WTC11 (cell line): ENCODE data around the gene AMIGO3.

ENCODE experiments used
- ATF1 ChIP-seq: sonication (generic); formaldehyde crosslinking; IDR thresholded peaks from 2 replicates; pipeline ENCODE4 v1.8.1; 2023; ENCODE audit warnings: mild to moderate bottlenecking, moderate library complexity, missing genetic modification reagents
- ATF3 ChIP-seq: sonication (generic); formaldehyde crosslinking; conservative IDR thresholded peaks from 2 replicates; pipeline ENCODE4 v1.8.1; 2022; ENCODE audit warnings: mild to moderate bottlenecking, missing genetic modification reagents
- CBFB ChIP-seq: sonication (generic); formaldehyde crosslinking; IDR thresholded peaks from 2 replicates; pipeline ENCODE4 v1.8.1; 2022; ENCODE audit warnings: mild to moderate bottlenecking, low read depth, missing genetic modification reagents
- EMX1 ChIP-seq: fragments of 250-450 bp; sonication (Bioruptor Pico); IDR thresholded peaks from 2 replicates; pipeline ENCODE4 v1.8.0; 2021; ENCODE audit warnings: mild to moderate bottlenecking
- ETV6 ChIP-seq: sonication (generic); formaldehyde crosslinking; IDR thresholded peaks from 2 replicates; pipeline ENCODE4 v1.8.1; 2022; ENCODE audit warnings: mild to moderate bottlenecking, missing genetic modification reagents
- GRHL2 ChIP-seq: fragments of 250-450 bp; sonication (Bioruptor Pico); IDR thresholded peaks from 2 replicates; pipeline ENCODE4 v1.8.0; 2022; ENCODE audit warnings: mild to moderate bottlenecking, moderate library complexity; ENCODE audit not compliant: insufficient replicate concordance, severe bottlenecking
- GTF2I ChIP-seq: fragments of 250-450 bp; sonication (Bioruptor Pico); conservative IDR thresholded peaks from 2 replicates; pipeline ENCODE4 v1.4.0; 2021; ENCODE audit warnings: mild to moderate bottlenecking
- JUN ChIP-seq: sonication (generic); formaldehyde crosslinking; IDR thresholded peaks from 2 replicates; pipeline ENCODE4 v1.8.0; 2023; ENCODE audit warnings: mild to moderate bottlenecking, missing genetic modification reagents
- STAT6 ChIP-seq: sonication (generic); formaldehyde crosslinking; conservative IDR thresholded peaks from 2 replicates; pipeline ENCODE4 v1.8.1; 2023; ENCODE audit warnings: mild to moderate bottlenecking, low read depth, missing genetic modification reagents, moderate library complexity
- ZNF232 ChIP-seq: sonication (generic); formaldehyde crosslinking; IDR thresholded peaks from 2 replicates; pipeline ENCODE4 v1.8.0; 2022; ENCODE audit warnings: mild to moderate bottlenecking, missing genetic modification reagents
- TF ChIP-seq, protein P1 (sequence below): sonication (generic); formaldehyde crosslinking; IDR thresholded peaks from 2 replicates; pipeline ENCODE4 v1.8.1; 2022; ENCODE audit warnings: low read depth, missing genetic modification reagents, borderline replicate concordance
- TF ChIP-seq, protein P2 (sequence below): fragments of 200-600 bp; IDR thresholded peaks from 2 replicates; pipeline ENCODE4 v1.8.0; 2022; ENCODE audit warnings: antibody characterized with exemption
- TF ChIP-seq, protein P3 (sequence below): sonication (generic); formaldehyde crosslinking; IDR thresholded peaks from 2 replicates; pipeline ENCODE4 v1.8.0; 2022; ENCODE audit warnings: mild to moderate bottlenecking, missing genetic modification reagents

DNA sequence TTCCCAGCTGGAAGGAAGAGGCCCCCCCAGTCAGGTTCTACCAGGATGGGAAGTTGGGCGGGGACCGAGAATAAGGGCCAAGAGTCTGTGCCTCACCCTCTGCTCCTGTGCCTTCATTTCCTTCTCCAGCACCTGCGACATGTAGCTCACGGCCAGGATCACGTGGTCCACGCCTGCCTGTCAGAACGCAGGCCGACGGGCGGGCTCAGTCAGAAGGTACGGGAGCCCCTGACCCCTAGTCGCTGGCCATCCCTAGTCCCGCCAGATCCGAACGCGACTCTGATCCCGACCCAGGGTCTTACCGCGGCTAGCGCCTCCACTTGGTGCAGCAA lies 3.8 kb upstream of the AMIGO3 start:
- TF ChIP-seq ATF3 (no peak), GTF2I (no peak), STAT6 (CRISPR knock-in tag) (no peak), ZNF232 (no peak), JUN (no peak), CBFB (CRISPR knock-in tag) (no peak), EMX1 (no peak), ETV6 (CRISPR knock-in tag) (no peak), ATF1 (no peak), GRHL2 (CRISPR knock-in tag) (no peak)
- TF ChIP-seq, protein P1, sequence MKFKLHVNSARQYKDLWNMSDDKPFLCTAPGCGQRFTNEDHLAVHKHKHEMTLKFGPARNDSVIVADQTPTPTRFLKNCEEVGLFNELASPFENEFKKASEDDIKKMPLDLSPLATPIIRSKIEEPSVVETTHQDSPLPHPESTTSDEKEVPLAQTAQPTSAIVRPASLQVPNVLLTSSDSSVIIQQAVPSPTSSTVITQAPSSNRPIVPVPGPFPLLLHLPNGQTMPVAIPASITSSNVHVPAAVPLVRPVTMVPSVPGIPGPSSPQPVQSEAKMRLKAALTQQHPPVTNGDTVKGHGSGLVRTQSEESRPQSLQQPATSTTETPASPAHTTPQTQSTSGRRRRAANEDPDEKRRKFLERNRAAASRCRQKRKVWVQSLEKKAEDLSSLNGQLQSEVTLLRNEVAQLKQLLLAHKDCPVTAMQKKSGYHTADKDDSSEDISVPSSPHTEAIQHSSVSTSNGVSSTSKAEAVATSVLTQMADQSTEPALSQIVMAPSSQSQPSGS (CRISPR knock-in tag): no peak
- TF ChIP-seq, protein P2, sequence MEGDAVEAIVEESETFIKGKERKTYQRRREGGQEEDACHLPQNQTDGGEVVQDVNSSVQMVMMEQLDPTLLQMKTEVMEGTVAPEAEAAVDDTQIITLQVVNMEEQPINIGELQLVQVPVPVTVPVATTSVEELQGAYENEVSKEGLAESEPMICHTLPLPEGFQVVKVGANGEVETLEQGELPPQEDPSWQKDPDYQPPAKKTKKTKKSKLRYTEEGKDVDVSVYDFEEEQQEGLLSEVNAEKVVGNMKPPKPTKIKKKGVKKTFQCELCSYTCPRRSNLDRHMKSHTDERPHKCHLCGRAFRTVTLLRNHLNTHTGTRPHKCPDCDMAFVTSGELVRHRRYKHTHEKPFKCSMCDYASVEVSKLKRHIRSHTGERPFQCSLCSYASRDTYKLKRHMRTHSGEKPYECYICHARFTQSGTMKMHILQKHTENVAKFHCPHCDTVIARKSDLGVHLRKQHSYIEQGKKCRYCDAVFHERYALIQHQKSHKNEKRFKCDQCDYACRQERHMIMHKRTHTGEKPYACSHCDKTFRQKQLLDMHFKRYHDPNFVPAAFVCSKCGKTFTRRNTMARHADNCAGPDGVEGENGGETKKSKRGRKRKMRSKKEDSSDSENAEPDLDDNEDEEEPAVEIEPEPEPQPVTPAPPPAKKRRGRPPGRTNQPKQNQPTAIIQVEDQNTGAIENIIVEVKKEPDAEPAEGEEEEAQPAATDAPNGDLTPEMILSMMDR: no peak
- TF ChIP-seq, protein P3, sequence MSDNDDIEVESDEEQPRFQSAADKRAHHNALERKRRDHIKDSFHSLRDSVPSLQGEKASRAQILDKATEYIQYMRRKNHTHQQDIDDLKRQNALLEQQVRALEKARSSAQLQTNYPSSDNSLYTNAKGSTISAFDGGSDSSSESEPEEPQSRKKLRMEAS (CRISPR knock-in tag): no peak
